IPS-18c (cell line): ENCODE measurements around the gene NID2.
A peak's percentile ranks its signal among the peaks of the same experiment; 100 is the strongest.

Experiments
- H3K4me3 ChIP-seq: 2 replicates; pipeline ENCODE4 v1.7.0; 2013; ENCODE audit warnings: low read depth, mild to moderate bottlenecking, low read length, moderate library complexity; ENCODE audit not compliant: insufficient read depth
- H3K9me3 ChIP-seq: one replicate; pipeline ENCODE4 v1.6.1; 2013; ENCODE audit warnings: mild to moderate bottlenecking, low read length, moderate library complexity; ENCODE audit not compliant: control insufficient read depth, insufficient read depth

The NID2 gene

DNA sequence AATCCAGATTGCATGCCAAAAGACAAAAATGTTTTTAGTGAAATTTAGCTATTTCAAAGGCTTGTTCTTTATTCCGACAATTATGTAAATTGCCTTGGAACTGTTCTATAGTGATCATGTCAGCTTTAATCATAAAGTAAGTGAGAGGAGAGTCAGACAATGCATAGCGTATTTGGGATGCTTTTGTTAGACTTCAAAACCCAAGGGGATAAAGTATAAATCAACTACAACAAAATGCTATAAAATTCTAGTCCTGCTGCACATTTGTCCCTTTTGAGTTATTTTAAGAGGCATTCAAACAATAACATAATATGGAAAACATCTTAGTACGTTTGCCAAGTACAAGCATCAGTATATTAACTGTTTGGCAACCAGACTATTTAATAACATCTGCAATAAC lies 68.2 kb downstream of the NID2 start:
- no peak overlapping the region for H3K4me3 ChIP-seq
- H3K9me3 ChIP-seq, result no peaks in the 10 kb centered on the region

DNA sequence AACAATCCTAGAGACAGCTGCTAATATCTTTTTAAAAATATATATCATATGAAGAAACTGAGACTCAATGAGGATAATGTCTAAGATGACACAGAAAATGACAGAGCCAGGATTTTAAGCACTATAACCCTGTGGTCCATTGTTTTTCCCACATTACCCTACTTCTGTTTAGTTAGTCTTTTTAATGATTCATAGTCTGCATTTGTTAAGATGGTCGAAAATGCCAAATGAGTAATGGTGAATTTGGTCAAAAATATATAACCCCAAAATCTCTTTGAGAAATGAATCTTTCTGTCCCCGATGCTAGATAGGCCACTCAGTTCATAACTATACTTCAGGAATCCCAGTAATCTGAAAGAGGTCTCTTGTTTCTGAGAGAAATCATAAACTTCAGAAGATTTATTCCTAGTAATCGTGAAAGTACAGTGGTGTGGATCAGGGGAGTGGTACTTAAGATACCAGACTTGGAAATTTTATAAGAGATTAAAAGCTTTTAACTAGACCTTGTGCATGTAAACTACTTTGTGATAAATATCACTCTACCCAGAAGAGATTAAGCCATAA lies 68.8 kb downstream of the NID2 start:
- H3K4me3 ChIP-seq, result no peak overlapping the region
- H3K9me3 ChIP-seq, result no peaks in the 10 kb centered on the region

- Histone ChIP-seq H3K9me3 (no peaks in the 10 kb centered on the region), H3K4me3 (no peak overlapping the region)
These were observed 69.8 kb downstream of the NID2 start for GRCh38 chr14:51999084-51999483.

GRCh38 chr14:51998348-51998747 lies 70.5 kb downstream of the NID2 start:
- no peaks in the 10 kb centered on the region for H3K9me3 ChIP-seq
- no peak overlapping the region for H3K4me3 ChIP-seq

DNA sequence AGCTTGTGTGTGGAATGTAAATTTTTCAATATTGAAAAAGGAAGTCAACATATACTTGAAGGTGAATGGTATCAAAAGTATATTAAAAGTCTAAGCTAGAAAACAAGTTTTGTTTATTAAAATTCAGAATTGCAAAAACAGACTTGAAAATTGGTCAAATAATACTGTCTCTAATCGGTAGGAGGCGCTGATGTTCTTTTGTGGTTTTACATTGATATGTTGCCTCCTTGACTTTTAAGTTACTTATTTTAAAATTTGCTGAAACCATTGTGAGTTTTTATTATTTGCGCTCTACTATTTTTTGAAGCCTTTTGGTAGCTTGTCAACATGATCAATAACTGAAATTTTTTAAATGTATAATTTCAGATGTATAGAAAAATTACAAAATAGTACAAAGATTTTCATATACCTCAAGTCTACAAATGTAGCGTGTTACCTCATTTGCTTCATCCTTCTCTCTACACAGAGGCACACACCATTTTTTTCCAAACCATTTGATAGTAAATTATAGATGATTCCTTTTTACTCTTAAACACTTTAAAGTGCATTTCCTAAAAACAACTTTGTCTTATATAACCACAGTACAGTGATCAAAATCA lies 72.6 kb downstream of the NID2 start:
- H3K9me3 ChIP-seq, result no peaks in the 10 kb centered on the region
- H3K4me3 ChIP-seq, result no peak overlapping the region

DNA sequence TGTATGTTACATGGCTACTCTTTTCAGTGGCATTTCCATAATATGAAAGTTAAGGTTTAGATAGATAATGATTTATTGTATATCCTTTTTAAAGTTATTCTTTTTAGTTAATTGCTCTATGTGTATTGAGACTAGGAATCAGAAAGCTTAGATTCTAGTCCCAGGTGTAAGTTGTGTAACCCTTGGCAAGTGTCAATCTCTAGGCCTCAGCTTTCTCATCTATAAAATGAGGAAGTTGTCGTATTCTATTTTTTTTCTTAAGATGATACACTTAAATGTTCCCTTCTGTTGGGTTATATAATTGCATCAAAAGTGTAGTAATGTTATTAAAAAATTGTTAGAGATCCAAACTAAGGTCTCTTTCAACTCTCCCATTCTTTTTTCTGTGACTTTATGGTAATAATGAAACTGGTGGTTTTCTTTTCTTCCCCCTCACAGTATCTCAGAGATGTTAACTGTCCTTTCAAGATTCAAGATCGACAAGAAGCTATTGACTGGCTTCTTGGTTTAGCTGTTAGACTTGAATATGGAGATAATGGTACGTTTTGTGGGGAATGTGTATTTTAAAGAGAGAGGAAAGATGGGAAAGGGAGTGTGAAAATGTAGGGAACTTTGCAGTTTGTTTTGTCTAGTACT lies 75.5 kb downstream of the NID2 start:
- H3K9me3 ChIP-seq, result no peaks in the 10 kb centered on the region
- H3K4me3 ChIP-seq, result no peak overlapping the region

DNA sequence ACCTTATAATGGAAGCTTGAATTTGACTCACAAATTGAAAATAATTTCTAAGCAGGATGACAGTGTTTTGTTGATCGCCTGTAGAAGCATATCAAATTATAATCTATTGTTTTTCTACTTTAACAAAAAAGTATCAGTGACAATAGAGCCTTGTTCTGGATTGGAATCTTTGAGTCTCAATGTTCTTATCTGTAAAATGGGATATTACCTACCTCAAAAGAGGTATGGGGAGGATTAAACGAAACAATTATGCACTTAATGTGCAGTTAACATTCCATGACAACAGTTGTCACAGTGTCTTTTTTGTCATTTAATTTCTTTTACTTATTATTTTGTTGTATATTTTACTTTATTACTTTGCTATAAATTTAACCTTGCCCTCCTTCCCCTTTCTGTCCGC lies 78.4 kb downstream of the NID2 start:
- no peaks in the 10 kb centered on the region for H3K9me3 ChIP-seq

DNA sequence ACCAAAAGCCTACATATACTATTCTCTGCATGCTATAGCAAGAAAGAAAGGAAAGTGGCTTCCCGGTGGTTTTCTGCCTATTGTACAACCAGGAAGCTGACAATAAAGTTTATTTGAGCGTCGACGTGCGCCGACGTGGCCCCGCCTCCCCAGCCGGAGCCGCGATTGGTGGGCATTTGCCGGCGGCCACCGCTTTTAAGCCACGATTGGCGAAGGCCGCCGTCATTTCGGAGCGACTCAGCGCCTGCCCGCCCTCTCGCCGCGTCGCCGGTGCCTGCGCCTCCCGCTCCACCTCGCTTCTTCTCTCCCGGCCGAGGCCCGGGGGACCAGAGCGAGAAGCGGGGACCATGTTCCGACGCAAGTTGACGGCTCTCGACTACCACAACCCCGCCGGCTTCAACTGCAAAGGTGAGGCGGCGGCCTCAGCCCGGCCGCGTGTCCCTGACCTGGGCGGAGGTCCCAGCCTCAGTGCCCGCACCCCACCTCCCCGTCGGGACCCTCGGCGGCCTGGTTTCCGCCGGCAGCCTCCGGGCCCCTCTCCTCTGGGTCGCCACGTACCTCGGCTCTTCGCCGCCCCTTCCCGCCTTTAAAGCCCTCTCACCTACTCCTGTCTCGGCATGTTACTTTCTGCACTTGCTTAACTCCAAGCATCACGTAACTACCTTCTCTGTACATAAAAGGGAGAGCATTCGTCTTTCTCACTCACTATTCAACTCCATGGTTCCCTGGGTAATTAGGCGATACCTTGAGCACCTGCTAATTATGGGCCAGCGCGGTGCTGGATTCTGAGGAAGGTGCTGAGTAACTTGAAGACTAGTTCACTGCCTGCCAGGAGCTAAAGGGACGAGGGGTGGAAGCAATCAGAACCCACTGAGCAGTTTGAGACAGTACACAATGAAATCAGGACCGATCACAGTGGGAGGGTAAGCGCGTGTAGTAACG lies 79.3 kb downstream of the NID2 start, which contains the start of gene RTRAF:
RTRAF (plus strand) TSS at position 254 of the 942 bp plus-strand sequence; CDS start at position 348, 94 bp downstream.
- H3K9me3 ChIP-seq, result no peaks in the 10 kb centered on the region
- H3K4me3 ChIP-seq, result peak within 1 kb of the TSS; percentile 100

More for the DNA sequence above, 78.4 kb downstream of the NID2 start:
- peak overlapping the region; percentile 100 for H3K4me3 ChIP-seq

GRCh38 chr14:51988221-51988620 lies 80.6 kb downstream of the NID2 start:
- no peaks in the 10 kb centered on the region for H3K9me3 ChIP-seq
- H3K4me3 ChIP-seq, result no peak overlapping the region

DNA sequence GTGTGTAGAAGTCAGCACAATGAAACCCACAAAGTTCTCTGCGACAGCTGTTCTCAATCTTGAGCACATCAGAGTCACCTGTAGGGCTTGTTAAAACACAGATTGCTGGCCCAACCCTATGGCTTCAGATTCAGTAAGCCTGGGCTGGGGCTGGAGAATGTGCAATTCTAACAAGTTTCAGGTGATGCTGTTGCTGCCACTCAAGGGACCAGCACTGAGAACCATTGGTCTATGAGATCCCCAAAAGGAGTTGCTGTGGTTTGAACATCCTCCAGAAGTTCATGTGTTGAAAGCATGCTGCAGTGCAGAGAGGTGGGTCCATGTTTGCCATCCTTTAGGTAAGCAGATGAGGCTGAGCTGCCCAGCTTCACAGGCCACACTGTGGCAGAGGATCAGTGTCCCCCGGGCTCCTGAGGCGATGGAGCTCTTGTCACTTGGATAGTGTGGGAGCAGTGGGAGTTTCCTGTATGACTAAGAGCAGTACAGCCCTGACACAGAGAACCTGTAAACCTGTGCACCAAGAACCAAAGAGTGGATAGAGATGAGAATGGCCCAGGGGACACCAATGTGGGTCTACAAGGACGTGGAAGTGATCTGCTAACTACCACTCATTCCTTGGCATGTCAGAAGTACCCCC lies 87.5 kb downstream of the NID2 start:
- H3K4me3 ChIP-seq, result no peak overlapping the region
- no peaks in the 10 kb centered on the region for H3K9me3 ChIP-seq

DNA sequence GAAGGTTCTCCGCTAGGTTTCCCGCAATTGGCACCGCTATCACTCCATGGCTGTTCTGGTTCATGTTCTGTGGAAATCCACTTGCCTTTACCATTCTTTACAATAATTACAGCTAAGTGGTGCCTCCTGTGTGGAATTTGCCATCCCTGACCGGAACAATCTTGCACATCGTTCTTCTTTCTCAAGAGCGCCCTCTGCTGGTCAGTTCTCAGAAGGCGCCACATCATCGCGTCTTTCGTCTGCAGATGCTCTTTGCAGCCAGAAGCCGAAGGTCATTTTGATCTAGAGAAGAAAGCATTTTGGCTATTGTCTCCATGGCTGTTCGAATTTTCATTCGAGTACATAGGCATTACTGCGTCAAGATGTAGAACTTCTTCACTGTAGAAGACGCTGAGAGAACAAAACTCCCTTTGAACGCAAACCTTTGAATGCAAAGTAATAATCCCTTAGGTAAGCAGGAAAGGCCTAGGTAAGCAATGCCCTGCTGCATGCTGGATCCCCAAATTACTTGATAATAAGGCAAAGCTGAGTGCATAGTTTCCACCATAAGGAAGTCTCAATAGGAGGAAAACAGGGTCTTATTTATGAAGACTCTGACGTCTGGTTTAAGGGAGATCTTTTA lies 89.7 kb downstream of the NID2 start:
- Histone ChIP-seq H3K9me3 (no peaks in the 10 kb centered on the region), H3K4me3 (no peak overlapping the region)

GRCh38 chr14:51978681-51979085 lies 90.2 kb downstream of the NID2 start:
- H3K9me3 ChIP-seq, result no peaks in the 10 kb centered on the region

DNA sequence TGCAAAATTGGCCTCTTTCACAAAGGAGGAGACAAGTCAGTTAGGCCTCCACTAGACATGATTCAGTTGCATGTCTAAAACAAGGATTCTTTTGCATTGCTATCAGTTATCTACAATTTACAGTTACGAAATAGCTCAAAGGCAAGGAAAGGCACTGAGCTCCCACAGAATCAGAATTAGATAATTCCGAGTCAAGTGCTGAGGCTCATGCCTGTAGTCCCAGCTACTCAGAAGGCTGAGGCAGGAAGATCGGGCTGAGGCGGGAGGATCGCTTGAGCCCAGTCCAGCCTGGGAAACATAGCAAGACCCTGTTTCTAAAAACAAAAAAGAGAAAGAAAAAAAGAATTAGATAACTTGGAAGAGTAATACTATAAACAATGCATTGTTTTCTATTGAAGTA lies 91.8 kb downstream of the NID2 start:
- Histone ChIP-seq H3K4me3 (no peak overlapping the region), H3K9me3 (no peaks in the 10 kb centered on the region)

More at GRCh38 chr14:51978681-51979085, 90.2 kb downstream of the NID2 start:
- H3K4me3 ChIP-seq, result no peak overlapping the region

DNA sequence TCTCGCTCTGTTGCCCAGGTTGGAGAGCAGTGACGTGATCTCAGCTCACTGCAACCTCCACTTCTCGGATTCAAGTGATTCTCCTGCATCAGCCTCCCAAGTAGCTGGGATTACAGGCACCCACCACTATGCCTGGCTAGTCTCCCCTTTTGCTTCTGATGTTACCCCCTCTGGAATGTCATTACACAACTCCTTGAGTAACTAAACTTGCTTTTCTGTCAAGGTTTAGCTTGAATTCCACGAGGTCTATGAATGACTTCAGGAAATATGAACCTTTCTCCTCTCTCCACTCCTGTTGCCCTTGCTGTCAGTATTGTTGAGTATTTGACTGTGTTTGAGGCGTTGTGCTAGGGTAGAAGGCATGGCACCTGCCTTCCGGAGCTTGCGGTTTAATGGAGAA lies 96.3 kb downstream of the NID2 start:
- Histone ChIP-seq H3K4me3 (no peak overlapping the region), H3K9me3 (no peaks in the 10 kb centered on the region)

DNA sequence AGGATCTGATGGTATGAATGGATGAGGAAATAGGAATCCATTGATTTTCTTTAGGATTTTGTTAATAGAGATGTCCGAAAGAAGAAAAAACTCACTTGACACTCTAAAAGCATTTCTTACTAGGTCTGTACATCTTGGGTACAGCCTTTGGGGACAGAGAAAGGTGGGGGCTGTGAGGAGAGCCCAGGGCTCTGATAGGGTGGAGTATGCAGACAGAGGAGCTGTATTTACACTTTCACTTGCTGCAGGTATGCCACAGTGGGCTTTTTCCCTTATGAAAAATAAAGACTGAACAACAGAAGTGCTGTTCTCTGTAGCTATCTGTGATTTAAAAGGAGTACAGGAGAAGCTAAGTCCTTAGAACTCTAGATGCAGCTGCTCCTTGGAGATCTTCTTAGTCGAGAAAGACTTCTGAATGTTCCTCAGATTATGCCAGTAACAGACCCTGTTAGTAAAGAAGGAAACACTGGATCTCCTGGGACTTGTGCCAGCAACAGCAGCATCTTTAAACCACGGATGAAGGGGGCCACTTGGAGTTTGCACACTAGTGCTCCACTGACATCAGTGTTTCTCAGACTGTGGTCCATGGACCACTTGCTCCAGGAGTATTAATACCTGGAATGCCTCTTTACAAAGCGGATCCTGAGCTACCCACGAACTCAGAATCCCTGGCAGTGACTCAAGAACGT lies 98.9 kb downstream of the NID2 start:
- no peaks in the 10 kb centered on the region for H3K9me3 ChIP-seq

DNA sequence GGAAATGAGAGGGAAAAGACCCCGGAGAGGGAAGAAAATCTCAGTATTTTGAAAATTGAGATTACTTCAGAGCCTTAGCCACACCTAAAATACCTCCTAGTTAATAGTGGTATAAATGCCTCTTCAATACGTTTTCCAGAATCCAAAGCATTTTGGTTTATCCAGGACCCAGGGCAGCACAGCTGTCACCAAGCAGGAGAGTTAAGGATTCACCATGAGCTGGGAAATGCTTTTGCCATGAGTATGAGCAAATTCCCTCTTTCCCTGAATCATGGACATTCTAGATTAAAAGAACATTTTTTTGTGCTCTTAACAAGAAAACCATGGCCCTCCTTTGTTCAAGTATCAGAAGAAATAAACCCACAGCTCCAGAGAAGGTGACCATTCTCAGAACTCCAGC lies 101.3 kb downstream of the NID2 start:
- no peaks in the 10 kb centered on the region for H3K9me3 ChIP-seq
- H3K4me3 ChIP-seq, result no peak overlapping the region

More for the DNA sequence above, 98.9 kb downstream of the NID2 start:
- H3K4me3 ChIP-seq, result no peak overlapping the region
